Esophagus muscularis mucosa (tissue), 4 donors: Measurements from ENCODE around the gene CXCL16. TPM values are rescaled to one million over a fixed set of nuclear protein-coding genes. Genes with fewer than 3 reads are reported as not detected.

ENCODE experiments used
- DNase-seq: peaks from one replicate; pipeline ENCODE4 v3.0.0-alpha.2; 2017; ENCODE audit errors: extremely low spot score
- H3K27ac ChIP-seq, 4 donors: fragments of 200-600 bp; sonication (generic); replicated peaks in 1 of 4; 1 replicate in 3 of 4; 2 replicates in 1 of 4; pipeline ENCODE4 v1.5.1; 2016 to 2019; ENCODE audit warnings: mild to moderate bottlenecking in 1 of 4
- H3K27me3 ChIP-seq, 4 donors: fragments of 200-600 bp; sonication (generic); one replicate each; pipeline versions ENCODE4 v1.5.1 to v1.6.0; 2016 to 2019
- H3K36me3 ChIP-seq, 4 donors: fragments of 200-600 bp; sonication (generic); one replicate each; pipeline ENCODE4 v1.5.1; 2016 to 2019
- H3K4me1 ChIP-seq, 4 donors: fragments of 200-600 bp; sonication (generic); one replicate each; pipeline ENCODE4 v1.5.1; 2016 to 2019
- H3K4me3 ChIP-seq, 4 donors: fragments of 200-600 bp; sonication (generic); 1 replicate in 2 of 4; 2 replicates in 2 of 4; pipeline ENCODE4 v1.5.1; 2016 to 2019; ENCODE audit warnings: mild to moderate bottlenecking in 4 of 4, moderate library complexity in 1 of 4
- H3K9me3 ChIP-seq, 4 donors: fragments of 200-600 bp; sonication (generic); 1 replicate in 3 of 4; 2 replicates in 1 of 4; pipeline ENCODE4 v1.5.1; 2016 to 2019
- CTCF ChIP-seq, 3 experiments: fragments of 200-600 bp in 2 of 3; fragments of 450-650 bp in 1 of 3; sonication (generic) in 2 of 3; IDR thresholded peaks; one replicate each; pipeline ENCODE4 v1.5.1; 2017 to 2019; ENCODE audit warnings: antibody characterized with exemption in 3 of 3, mild to moderate bottlenecking in 2 of 3, moderate library complexity in 1 of 3
- EP300 ChIP-seq: sonication (generic); formaldehyde crosslinking; IDR thresholded peaks from one replicate; pipeline ENCODE4 v1.6.1; 2017; ENCODE audit warnings: antibody characterized with exemption
- POLR2A ChIP-seq: fragments of 450-650 bp; IDR thresholded peaks from one replicate; pipeline ENCODE4 v1.6.1; 2017; ENCODE audit warnings: antibody characterized with exemption, moderate library complexity, mild to moderate bottlenecking, low read depth
- POLR2AphosphoS5 ChIP-seq, 2 donors: sonication (generic); formaldehyde crosslinking; IDR thresholded peaks; one replicate each; pipeline ENCODE4 v1.6.1; 2017; ENCODE audit warnings: antibody characterized with exemption in 2 of 2
- WGBS: methylation state at CpG from one replicate; pipeline ENCODE4 v1.1.5; 2018; 5-methylcytosine and 5-hydroxymethylcytosine counted together
- intact Hi-C: fragments of 100-400 bp; cut with DNase I; formaldehyde crosslinking; loops from one replicate; pipeline ENCODE4 v1.15.1; 2023
- total RNA-seq, 4 donors: library from RNA; depleted of rRNA; stranded (reverse); fragments of >200 nt; gene quantifications; one replicate each; pipeline versions ENCODE4 v1.1.0 to v1.2.1, GENCODE V29; 2016

The CXCL16 gene
- total RNA-seq, 4 donors from 2014 or later: 5.8 to 21.7 (median 9.4) TPM

- H3K27me3 ChIP-seq: peaks cover 0 to 37% (median 16%) of the 10 kb centered on the region in 4 donors
- no peak overlapping the region for H3K27ac ChIP-seq
- H3K36me3 ChIP-seq: no peaks in the 10 kb centered on the region
- H3K4me1 ChIP-seq: peaks cover 10 to 30% (median 30%) of the 10 kb centered on the region in 4 donors
- no peak overlapping the region for H3K4me3 ChIP-seq
- DNase-seq: no peak
- WGBS: 95% methylated on average over 9 of the region's 9 CpGs
- intact Hi-C loops: no loop called here
- TF ChIP-seq EP300: no peak
- no peak for TF ChIP-seq POLR2AphosphoS5 (IDR thresholded peaks at IDR 0.05)
- no peak for TF ChIP-seq CTCF (IDR thresholded peaks at IDR 0.05)
- no peak for TF ChIP-seq POLR2A
- no peaks in the 10 kb centered on the region for H3K9me3 ChIP-seq
These were observed 2.4 kb upstream of the CXCL16 start for GRCh38 chr17:4742133-4742532.

- 98% methylated on average over 8 of the region's 8 CpGs for WGBS
- H3K9me3 ChIP-seq: no peaks in the 10 kb centered on the region
- no peak overlapping the region for H3K27ac ChIP-seq
- intact Hi-C loops: no loop called here
- TF ChIP-seq POLR2AphosphoS5 (IDR thresholded peaks at IDR 0.05) (no peak), EP300 (no peak), CTCF (IDR thresholded peaks at IDR 0.05) (no peak), POLR2A (no peak)
- no peak overlapping the region for H3K4me3 ChIP-seq
- H3K36me3 ChIP-seq: no peaks in the 10 kb centered on the region
- H3K27me3 ChIP-seq: peaks cover 0 to 33% (median 16%) of the 10 kb centered on the region in 4 donors
- H3K4me1 ChIP-seq: peaks cover 10 to 30% (median 30%) of the 10 kb centered on the region in 4 donors
- no peak for DNase-seq
These were observed 1.8 kb upstream of the CXCL16 start for GRCh38 chr17:4741544-4741943.

- no peak for DNase-seq
- no peaks in the 10 kb centered on the region for H3K36me3 ChIP-seq
- no peak overlapping the region for H3K4me3 ChIP-seq
- H3K27ac ChIP-seq: no peak overlapping the region
- 96% methylated on average over 8 of the region's 8 CpGs for WGBS
- H3K27me3 ChIP-seq: peaks cover 0 to 24% (median 13%) of the 10 kb centered on the region in 4 donors
- intact Hi-C loops: no loop called here
- no peaks in the 10 kb centered on the region for H3K9me3 ChIP-seq
- peaks cover 10 to 28% (median 27%) of the 10 kb centered on the region in 4 donors for H3K4me1 ChIP-seq
- no peak for TF ChIP-seq POLR2A
- TF ChIP-seq CTCF (IDR thresholded peaks at IDR 0.05): no peak
- TF ChIP-seq POLR2AphosphoS5 (IDR thresholded peaks at IDR 0.05): no peak
These were observed 856 bp upstream of the CXCL16 start for GRCh38 chr17:4740584-4740983.

GRCh38 chr17:4740025-4740351, 260 bp upstream of the CXCL16 start:
- Histone ChIP-seq H3K27ac (peak overlapping the region in 3 of 4 donors; percentile 74 to 75 (median 75)), H3K4me3 (peak overlapping the region; percentile 74 to 91 (median 88)), H3K4me1 (peaks cover 10 to 22% (median 21%) of the 10 kb centered on the region in 4 donors), H3K27me3 (peaks cover 0 to 18% (median 8%) of the 10 kb centered on the region in 4 donors), H3K36me3 (no peaks in the 10 kb centered on the region), H3K9me3 (no peaks in the 10 kb centered on the region)
- TF ChIP-seq POLR2AphosphoS5 (IDR thresholded peaks at IDR 0.05) (no peak), CTCF (IDR thresholded peaks at IDR 0.05) (no peak), POLR2A (no peak), EP300 (no peak)
- intact Hi-C loops: no loop called here
- DNase-seq: no peak
- 18% methylated on average over 12 of the region's 13 CpGs for WGBS
